HepG2 (cell line): ENCODE measurements around the gene ACAN. TPM values are rescaled to one million over a fixed set of nuclear protein-coding genes. Genes with fewer than 3 reads are reported as not detected.

Experiments used
- ATAC-seq: fragments of 200-7000 bp; cut with Tn5 transposase; 3 replicates; pipeline ENCODE4 v1.9.1; 2020; ENCODE audit warnings: mild to moderate bottlenecking, moderate library complexity
- BruUV-seq: library from RNA; stranded (reverse); fragments of 400-500 nt; replicated peaks from 2 replicates; lab custom pipeline; 2021; lab: Mats Ljungman, UMichigan
- CTCF ChIA-PET: fragments of 300-600 bp; formaldehyde crosslinking; extraction: SDS; loops from one replicate; lab custom pipeline; 2021; ENCODE audit warnings: low total read pairs, inconsistent platforms, low intra/inter-chr PET ratio; lab: Yijun Ruan, JAX
- POLR2A ChIA-PET: fragments of 350-600 bp; sonication (Branson Sonifier 250); formaldehyde crosslinking; loops from one replicate; lab custom pipeline; 2020; ENCODE audit warnings: antibody characterized with exemption, inconsistent platforms; lab: Yijun Ruan, JAX
- DNase-seq: peaks from one replicate; pipeline ENCODE4 v3.0.0-alpha.2; 2015; ENCODE audit warnings: low spot score
- FAIRE-seq: peaks from 3 replicates; lab custom pipeline; 2011; peaks lifted over from hg19 to GRCh38; lab: Jason Lieb, UNC
- H2AFZ ChIP-seq: one replicate; pipeline ENCODE4 v1.6.1; 2011; ENCODE audit warnings: low read length, inconsistent platforms
- H3K27ac ChIP-seq: fragments of 300-600 bp; 3 replicates; pipeline ENCODE4 v1.8.0; 2011; ENCODE audit warnings: mixed run types, mild to moderate bottlenecking, mixed read lengths, low read length, inconsistent platforms; ENCODE audit not compliant: insufficient read depth; ENCODE audit errors: extremely low read length
- H3K27me3 ChIP-seq, 2 experiments: fragments of 200-600 bp in 1 of 2; 2 replicates in 1 of 2; 3 replicates in 1 of 2; pipeline versions ENCODE4 v1.6.0 to v1.8.0; 2011; ENCODE audit warnings: low read length in 2 of 2, mild to moderate bottlenecking in 2 of 2, moderate library complexity in 2 of 2, inconsistent platforms in 1 of 2; ENCODE audit not compliant: insufficient read depth in 2 of 2, control insufficient read depth in 1 of 2
- H3K36me3 ChIP-seq, 2 experiments: fragments of 200-600 bp in 1 of 2; replicated peaks in 1 of 2; 2 replicates in 1 of 2; 3 replicates in 1 of 2; pipeline versions ENCODE4 v1.5.1 to v1.8.0; 2011; ENCODE audit warnings: low read length in 2 of 2, inconsistent platforms in 1 of 2; ENCODE audit not compliant: insufficient read depth in 2 of 2, control insufficient read depth in 1 of 2
- H3K4me1 ChIP-seq: 2 replicates; pipeline ENCODE4 v1.5.1; 2012; ENCODE audit warnings: low read length, inconsistent platforms; ENCODE audit not compliant: insufficient read depth
- H3K4me2 ChIP-seq: 2 replicates; pipeline ENCODE4 v1.6.0; 2011; ENCODE audit warnings: low read depth, low read length, inconsistent platforms
- H3K4me3 ChIP-seq, 3 experiments: fragments of 200-600 bp in 1 of 3; sonication (generic), shearing (Covaris generic) in 1 of 3; replicated peaks in 1 of 3; 2 replicates each; pipeline ENCODE4 v1.5.1; 2011 to 2016; ENCODE audit warnings: low read length in 3 of 3, inconsistent platforms in 2 of 3, low read depth in 2 of 3, mild to moderate bottlenecking in 2 of 3, control low read depth in 1 of 3, mixed read lengths in 1 of 3; ENCODE audit not compliant: insufficient read depth in 1 of 3
- H3K79me2 ChIP-seq: one replicate; pipeline ENCODE4 v1.6.1; 2011; ENCODE audit warnings: low read length, inconsistent platforms; ENCODE audit not compliant: insufficient read depth
- H3K9ac ChIP-seq: 2 replicates; pipeline ENCODE4 v1.6.0; 2011; ENCODE audit warnings: mild to moderate bottlenecking, low read depth, low read length, inconsistent platforms; ENCODE audit not compliant: insufficient read depth
- H3K9me3 ChIP-seq: 2 replicates; pipeline ENCODE4 v1.5.1; 2012; ENCODE audit warnings: mild to moderate bottlenecking, low read length
- H4K20me1 ChIP-seq: 2 replicates; pipeline ENCODE4 v1.6.0; 2011; ENCODE audit warnings: inconsistent platforms, mild to moderate bottlenecking, low read length, moderate library complexity; ENCODE audit not compliant: insufficient read depth
- CEBPG ChIP-seq: IDR thresholded peaks from 2 replicates; pipeline ENCODE4 v1.6.1; 2016
- ZKSCAN5 ChIP-seq: sonication (generic); formaldehyde crosslinking; IDR thresholded peaks from 2 replicates; pipeline ENCODE4 v1.5.1; 2020; ENCODE audit warnings: mild to moderate bottlenecking, missing genetic modification reagents
- ZNF235 ChIP-seq: sonication (generic); formaldehyde crosslinking; IDR thresholded peaks from 2 replicates; pipeline ENCODE4 v1.8.1; 2023; ENCODE audit warnings: mild to moderate bottlenecking, missing genetic modification reagents, borderline replicate concordance
- ZNF724P ChIP-seq: sonication (generic); formaldehyde crosslinking; IDR thresholded peaks from 2 replicates; pipeline ENCODE4 v1.8.0; 2022; ENCODE audit warnings: missing genetic modification reagents, borderline replicate concordance
- WGBS: methylation state at CpG from one replicate; pipeline ENCODE4 v1.1.6; 2017; ENCODE audit warnings: low lambda C conversion rate; 5-methylcytosine and 5-hydroxymethylcytosine counted together
- in situ Hi-C: cut with HindIII; loops from 2 replicates; pipeline ENCODE4 v1.10.0; 2017; ENCODE audit warnings: low pct_unique_long_range_greater_than_20kb; ENCODE audit not compliant: extremely low pct_ligation_motif_present
- intact Hi-C: fragments of 100-400 bp; cut with micrococcal nuclease; formaldehyde crosslinking; loops from one replicate; pipeline ENCODE4 v1.10.0; 2022; ENCODE audit not compliant: unreplicated experiment
- polyA plus RNA-seq, 8 experiments: library from polyadenylated mRNA; depleted of rRNA in 3 of 8; stranded (reverse) in 7 of 8; unstranded in 1 of 8; fragments of >200 nt; fragmentation: Illumina TruSeq in 4 of 8; extraction: Trizol in 4 of 8; gene quantifications; 2 replicates each; pipeline versions ENCODE4 v1.2.1 to v1.2.3, GENCODE V29; 2011 to 2016; ENCODE audit warnings: low read depth in 4 of 8, missing spikeins in 1 of 8, mixed read lengths in 1 of 8; ENCODE audit not compliant: insufficient read depth in 1 of 8
- total RNA-seq, 5 experiments: library from RNA; depleted of rRNA; stranded (reverse); fragments of >200 nt; fragmentation: Illumina TruSeq; extraction: Trizol; gene quantifications; 2 replicates each; pipeline ENCODE4 v1.2.3, GENCODE V29; 2016; ENCODE audit warnings: low read depth in 1 of 5

Gene ACAN
- total and polyA plus RNA-seq, 2 of the 13 experiments (the other 11 are each of a cell fraction or from before 2014, with no cell fraction given) = not detected

GRCh38 chr15:88876573-88876972 lies 73.3 kb downstream of the ACAN start:
- peaks cover 18 to 63% of the 10 kb centered on the region in 2 experiments for H3K27me3 ChIP-seq
- POLR2A ChIA-PET = no interaction called here
- no peaks in the 10 kb centered on the region for H4K20me1 ChIP-seq
- intact Hi-C loops (no loop called here), in situ Hi-C loops (no loop called here)
- TF ChIP-seq ZNF724P (no peak), ZNF235 (no peak)
- no peak overlapping the region for H3K4me2 ChIP-seq
- no peaks in the 10 kb centered on the region for H3K9me3 ChIP-seq
- H3K9ac ChIP-seq = no peak overlapping the region
- no peaks in the 10 kb centered on the region for H3K4me1 ChIP-seq
- ATAC-seq (no peak), FAIRE-seq (no peak), DNase-seq (no peak)
- no peak overlapping the region for H3K4me3 ChIP-seq
- no peaks in the 10 kb centered on the region for H3K79me2 ChIP-seq
- no peak overlapping the region for H2AFZ ChIP-seq
- H3K27ac ChIP-seq = no peak overlapping the region
- no peaks in the 10 kb centered on the region for H3K36me3 ChIP-seq
- WGBS = 37% methylated on average over 8 of the region's 10 CpGs
- CTCF ChIA-PET = no interaction called here
- BruUV-seq = no TSS peak

- Histone ChIP-seq H3K27me3 (peaks cover 16 to 55% of the 10 kb centered on the region in 2 experiments), H4K20me1 (no peaks in the 10 kb centered on the region), H2AFZ (no peak overlapping the region), H3K9ac (no peak overlapping the region), H3K27ac (no peak overlapping the region), H3K4me3 (no peak overlapping the region), H3K4me1 (no peaks in the 10 kb centered on the region), H3K4me2 (no peak overlapping the region), H3K9me3 (no peaks in the 10 kb centered on the region), H3K79me2 (no peaks in the 10 kb centered on the region)
- ChIA-PET CTCF (no interaction called here), POLR2A (no interaction called here)
- intact Hi-C loops (no loop called here), in situ Hi-C loops (no loop called here)
- ATAC-seq (no peak), FAIRE-seq (no peak), DNase-seq (no peak)
- no TSS peak for BruUV-seq
- TF ChIP-seq ZKSCAN5 (CRISPR knock-in tag) (no peak), CEBPG (no peak)
- TF ChIP-seq, all 625 proteins: peak for 0
- 14% methylated on average over 7 of the region's 11 CpGs for WGBS
- no peaks in the 10 kb centered on the region for H3K36me3 ChIP-seq
Measured at GRCh38 chr15:88877415-88877814, 74.2 kb downstream of the ACAN start.
